ENCODE results near the gene COBL. TPM values are rescaled to one million over a fixed set of nuclear protein-coding genes. Genes with fewer than 3 reads are reported as not detected.

Gene COBL
- total and polyA plus RNA-seq, 2 of the 4 experiments (the other 2 are of a cell fraction), result under 0.01 TPM; not detected in 1

DNA sequence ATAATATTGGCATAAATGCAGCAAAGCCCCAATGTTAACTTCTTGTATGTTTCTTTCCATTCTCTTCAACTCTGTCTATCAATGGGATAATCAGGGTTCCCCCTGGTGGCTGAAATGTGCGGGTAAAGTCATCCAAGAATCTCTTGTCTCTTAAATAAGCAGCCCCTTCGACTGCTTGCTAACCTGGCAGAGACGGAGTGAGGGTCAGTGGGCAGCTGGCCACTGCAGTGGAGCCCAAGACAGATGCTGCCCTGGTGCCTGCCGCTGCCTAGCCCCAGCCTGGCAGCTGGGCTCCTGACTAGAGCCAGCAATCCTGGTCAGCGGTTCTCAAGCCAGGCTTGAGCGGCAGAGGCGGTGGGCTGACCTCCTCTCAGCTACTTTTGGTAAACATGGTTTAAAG is 248.9 kb downstream of the COBL start:
- Histone ChIP-seq H2AK5ac (ENCODE audit: low read depth, low read length) (no peak overlapping the region), H3K27me3 (ENCODE audit: control insufficient read depth, insufficient read depth, low read length) (peaks cover 11% of the 10 kb centered on the region; the same call in 1 of the 2 replicates), H2BK20ac (ENCODE audit: low read depth, low read length) (no peak overlapping the region), H3K4me1 (ENCODE audit: control insufficient read depth, insufficient read depth, low read length) (no peaks in the 10 kb centered on the region), H2BK120ac (ENCODE audit: low read depth, low read length) (no peak overlapping the region), H3K9ac (ENCODE audit: low read depth, low read length) (no peak overlapping the region), H3K18ac (ENCODE audit: low read depth, low read length) (no peak overlapping the region), H4K5ac (ENCODE audit: low read depth, low read length) (no peak overlapping the region), H3K27ac (ENCODE audit: insufficient read depth, low read length) (no peak overlapping the region), H2AFZ (replicated peaks; ENCODE audit: low read length, poor library complexity) (peak overlapping the region; percentile 48), H3K4me3 (ENCODE audit: insufficient read depth, low read depth, low read length) (no peak overlapping the region), H3K23ac (ENCODE audit: low read depth, low read length) (no peak overlapping the region), H2BK15ac (ENCODE audit: low read depth, low read length) (no peak overlapping the region), H3K36me3 (ENCODE audit: control insufficient read depth, insufficient read depth, low read length) (no peaks in the 10 kb centered on the region), H3K4ac (ENCODE audit: low read depth, low read length) (no peak overlapping the region), H2BK5ac (ENCODE audit: low read depth, low read length, poor library complexity, severe bottlenecking) (no peak overlapping the region), H3K79me1 (ENCODE audit: low read depth in 1 of 2, low read length in 2 of 2) (no peaks in the 10 kb centered on the region), H3K56ac (ENCODE audit: extremely low read depth, insufficient read depth, low read length) (no peak overlapping the region), H3K9me3 (ENCODE audit: control insufficient read depth, insufficient read depth, low read length) (no peaks in the 10 kb centered on the region), H3K9me1 (ENCODE audit: insufficient read depth, low read length) (no peaks in the 10 kb centered on the region), H3K14ac (replicated peaks; ENCODE audit: low read depth, low read length) (no peak overlapping the region), H3K4me2 (ENCODE audit: low read depth, low read length) (no peak overlapping the region), H2AK9ac (replicated peaks; ENCODE audit: low read depth, low read length, poor library complexity) (no peak overlapping the region), H4K8ac (ENCODE audit: low read depth in 2 of 2, low read length in 2 of 2) (no peak overlapping the region), H4K91ac (ENCODE audit: insufficient read depth, low read depth, low read length) (no peak overlapping the region), H4K20me1 (ENCODE audit: insufficient read depth, low read length) (no peaks in the 10 kb centered on the region)
- in situ Hi-C loops (cut with MboI; ENCODE audit: low sequenced_read_pairs) (loop anchor here (25.0 kb wide), 1 partner anchor 280 kb away; the partner anchor contains the start of gene GRB10), intact Hi-C loops (cut with micrococcal nuclease) (loop anchor here (1.0 to 10.0 kb wide), 5 partner anchors 275 to 599 kb away; partner anchors contain the start of gene GRB10), dilution Hi-C loops (cut with HindIII; ENCODE audit: low sequenced_read_pairs, unreplicated experiment) (no loop called here)
- BruUV-seq (replicated peaks), result no TSS peak
- POLR2A ChIA-PET (ENCODE audit: unreplicated experiment), result no interaction called here
- CTCF ChIA-PET, result interaction anchor here (0.6 to 1.5 kb wide), 6 partner anchors 23 to 599 kb away, joined by 3 to 8 read pairs (median 4); no protein-coding TSS in a partner anchor
- 4% methylated on average over 4 of the region's 7 CpGs; no CpG with 5 or more reads in 1 of the 2 experiments for WGBS, 2 experiments (ENCODE audit: extremely low coverage in 2 of 2, insufficient read length in 1 of 2)
- TF ChIP-seq, protein P1, sequence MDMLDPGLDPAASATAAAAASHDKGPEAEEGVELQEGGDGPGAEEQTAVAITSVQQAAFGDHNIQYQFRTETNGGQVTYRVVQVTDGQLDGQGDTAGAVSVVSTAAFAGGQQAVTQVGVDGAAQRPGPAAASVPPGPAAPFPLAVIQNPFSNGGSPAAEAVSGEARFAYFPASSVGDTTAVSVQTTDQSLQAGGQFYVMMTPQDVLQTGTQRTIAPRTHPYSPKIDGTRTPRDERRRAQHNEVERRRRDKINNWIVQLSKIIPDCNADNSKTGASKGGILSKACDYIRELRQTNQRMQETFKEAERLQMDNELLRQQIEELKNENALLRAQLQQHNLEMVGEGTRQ (IDR thresholded peaks at IDR 0.05; ENCODE audit: low read depth, low read length), result no peak
- no peak for TF ChIP-seq CEBPB (IDR thresholded peaks at IDR 0.05; ENCODE audit: low read depth, low read length)
- TF ChIP-seq NFE2L2 (IDR thresholded peaks at IDR 0.05; ENCODE audit: low read depth, low read length), result no peak
- TF ChIP-seq RCOR1 (IDR thresholded peaks at IDR 0.05; ENCODE audit: insufficient replicate concordance, low read length), result no peak
- TF ChIP-seq, protein P2, sequence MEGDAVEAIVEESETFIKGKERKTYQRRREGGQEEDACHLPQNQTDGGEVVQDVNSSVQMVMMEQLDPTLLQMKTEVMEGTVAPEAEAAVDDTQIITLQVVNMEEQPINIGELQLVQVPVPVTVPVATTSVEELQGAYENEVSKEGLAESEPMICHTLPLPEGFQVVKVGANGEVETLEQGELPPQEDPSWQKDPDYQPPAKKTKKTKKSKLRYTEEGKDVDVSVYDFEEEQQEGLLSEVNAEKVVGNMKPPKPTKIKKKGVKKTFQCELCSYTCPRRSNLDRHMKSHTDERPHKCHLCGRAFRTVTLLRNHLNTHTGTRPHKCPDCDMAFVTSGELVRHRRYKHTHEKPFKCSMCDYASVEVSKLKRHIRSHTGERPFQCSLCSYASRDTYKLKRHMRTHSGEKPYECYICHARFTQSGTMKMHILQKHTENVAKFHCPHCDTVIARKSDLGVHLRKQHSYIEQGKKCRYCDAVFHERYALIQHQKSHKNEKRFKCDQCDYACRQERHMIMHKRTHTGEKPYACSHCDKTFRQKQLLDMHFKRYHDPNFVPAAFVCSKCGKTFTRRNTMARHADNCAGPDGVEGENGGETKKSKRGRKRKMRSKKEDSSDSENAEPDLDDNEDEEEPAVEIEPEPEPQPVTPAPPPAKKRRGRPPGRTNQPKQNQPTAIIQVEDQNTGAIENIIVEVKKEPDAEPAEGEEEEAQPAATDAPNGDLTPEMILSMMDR (conservative IDR thresholded peaks at IDR 0.05; ENCODE audit: low read depth, low read length), result peak; percentile 75
- no peak for TF ChIP-seq MXI1 (IDR thresholded peaks at IDR 0.05; ENCODE audit: borderline replicate concordance, low read depth, low read length)
- TF ChIP-seq, protein P3, sequence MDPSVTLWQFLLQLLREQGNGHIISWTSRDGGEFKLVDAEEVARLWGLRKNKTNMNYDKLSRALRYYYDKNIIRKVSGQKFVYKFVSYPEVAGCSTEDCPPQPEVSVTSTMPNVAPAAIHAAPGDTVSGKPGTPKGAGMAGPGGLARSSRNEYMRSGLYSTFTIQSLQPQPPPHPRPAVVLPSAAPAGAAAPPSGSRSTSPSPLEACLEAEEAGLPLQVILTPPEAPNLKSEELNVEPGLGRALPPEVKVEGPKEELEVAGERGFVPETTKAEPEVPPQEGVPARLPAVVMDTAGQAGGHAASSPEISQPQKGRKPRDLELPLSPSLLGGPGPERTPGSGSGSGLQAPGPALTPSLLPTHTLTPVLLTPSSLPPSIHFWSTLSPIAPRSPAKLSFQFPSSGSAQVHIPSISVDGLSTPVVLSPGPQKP (IDR thresholded peaks at IDR 0.05; ENCODE audit: borderline replicate concordance, low read depth, low read length), result no peak
- TF ChIP-seq RAD21 (IDR thresholded peaks at IDR 0.05; ENCODE audit: low read length), result peak; percentile 77
- peak; percentile 80 for TF ChIP-seq SMC3 (IDR thresholded peaks at IDR 0.05; ENCODE audit: low read depth, low read length)
- TF ChIP-seq BHLHE40 (IDR thresholded peaks at IDR 0.05; ENCODE audit: low read depth, low read length), result no peak
- TF ChIP-seq FOS (IDR thresholded peaks at IDR 0.05; ENCODE audit: low read depth, low read length), result no peak
- no peak for TF ChIP-seq RFX5 (IDR thresholded peaks at IDR 0.05; ENCODE audit: low read depth, low read length)
- no peak for TF ChIP-seq MAFK (IDR thresholded peaks at IDR 0.05; ENCODE audit: low read depth, low read length)
- TF ChIP-seq CHD1 (IDR thresholded peaks at IDR 0.05; ENCODE audit: low read depth, low read length), result no peak
- TF ChIP-seq MAZ (IDR thresholded peaks at IDR 0.05; ENCODE audit: borderline replicate concordance, low read depth, low read length), result no peak
- no peak for TF ChIP-seq POLR2A (IDR thresholded peaks at IDR 0.05; ENCODE audit: low read depth, low read length)
- DNase-seq (peak; percentile 74), ATAC-seq (ENCODE audit: low read depth) (peak; percentile 91)

Data from IMR-90 (cell line).